Measurements from ENCODE around the gene CIB4. TPM values are rescaled to one million over a fixed set of nuclear protein-coding genes. Genes with fewer than 3 reads are reported as not detected.
A peak's percentile ranks its signal among the peaks of the same experiment; 100 is the strongest.

Gene CIB4
- total RNA-seq, 1 donor from 2014 or later: not detected

DNA sequence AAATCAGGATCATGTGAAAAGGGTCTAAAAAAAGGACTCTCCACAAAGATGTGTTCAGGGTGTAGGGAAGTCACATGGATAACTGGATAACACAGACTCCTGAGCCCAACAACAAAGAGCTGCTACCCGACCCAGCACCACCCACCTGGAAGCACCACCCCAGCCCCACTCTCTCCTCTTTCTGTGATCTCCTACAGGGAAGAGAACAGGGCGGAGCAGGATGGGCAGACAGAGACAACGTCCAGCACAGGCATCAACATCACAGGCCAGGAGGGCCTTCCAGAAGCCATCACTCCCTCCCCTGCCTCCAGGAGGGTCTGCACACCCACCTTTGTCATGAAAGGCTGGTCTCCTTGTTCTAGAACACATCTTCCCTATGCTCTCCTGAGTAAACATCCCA lies 1.3 kb upstream of the CIB4 start:
- peaks cover 48% of the 10 kb centered on the region for H3K27me3 Mint-ChIP-seq (ENCODE audit: low read depth)
- DNase-seq (ENCODE audit: low spot score): peak; percentile 50
- TF ChIP-seq, protein P1, sequence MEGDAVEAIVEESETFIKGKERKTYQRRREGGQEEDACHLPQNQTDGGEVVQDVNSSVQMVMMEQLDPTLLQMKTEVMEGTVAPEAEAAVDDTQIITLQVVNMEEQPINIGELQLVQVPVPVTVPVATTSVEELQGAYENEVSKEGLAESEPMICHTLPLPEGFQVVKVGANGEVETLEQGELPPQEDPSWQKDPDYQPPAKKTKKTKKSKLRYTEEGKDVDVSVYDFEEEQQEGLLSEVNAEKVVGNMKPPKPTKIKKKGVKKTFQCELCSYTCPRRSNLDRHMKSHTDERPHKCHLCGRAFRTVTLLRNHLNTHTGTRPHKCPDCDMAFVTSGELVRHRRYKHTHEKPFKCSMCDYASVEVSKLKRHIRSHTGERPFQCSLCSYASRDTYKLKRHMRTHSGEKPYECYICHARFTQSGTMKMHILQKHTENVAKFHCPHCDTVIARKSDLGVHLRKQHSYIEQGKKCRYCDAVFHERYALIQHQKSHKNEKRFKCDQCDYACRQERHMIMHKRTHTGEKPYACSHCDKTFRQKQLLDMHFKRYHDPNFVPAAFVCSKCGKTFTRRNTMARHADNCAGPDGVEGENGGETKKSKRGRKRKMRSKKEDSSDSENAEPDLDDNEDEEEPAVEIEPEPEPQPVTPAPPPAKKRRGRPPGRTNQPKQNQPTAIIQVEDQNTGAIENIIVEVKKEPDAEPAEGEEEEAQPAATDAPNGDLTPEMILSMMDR (IDR thresholded peaks at IDR 0.05): no peak
- no peaks in the 10 kb centered on the region for H3K36me3 Mint-ChIP-seq (ENCODE audit: low read depth)
- no peak overlapping the region for H3K27ac Mint-ChIP-seq (ENCODE audit: unreplicated experiment)
- no peaks in the 10 kb centered on the region for H3K9me3 Mint-ChIP-seq (ENCODE audit: low read depth)
- H3K4me3 Mint-ChIP-seq (ENCODE audit: unreplicated experiment): no peak overlapping the region
- H3K4me1 Mint-ChIP-seq (ENCODE audit: low read depth): peaks cover 13% of the 10 kb centered on the region

DNA sequence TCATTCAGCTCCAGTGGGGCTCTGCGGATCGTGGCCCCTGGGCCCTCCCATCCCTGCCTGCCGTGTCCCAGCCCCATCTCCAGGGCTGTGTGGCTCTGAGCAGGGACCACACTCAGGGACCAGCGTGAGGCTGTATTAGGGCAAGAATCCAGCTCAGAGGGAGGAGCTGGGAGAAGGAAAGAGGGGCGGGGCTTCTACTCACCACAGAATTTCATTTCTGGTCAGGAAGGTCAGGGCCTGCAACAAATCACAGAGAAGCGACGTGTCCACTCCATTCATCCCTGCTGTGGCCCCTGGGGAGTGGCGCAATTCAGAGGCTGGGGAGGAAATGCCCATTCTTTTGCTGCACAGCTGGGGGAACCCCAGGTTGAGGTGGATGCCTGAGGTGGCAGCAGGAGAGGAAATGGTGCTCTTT lies 828 bp downstream of the CIB4 start:
- H3K27ac Mint-ChIP-seq (ENCODE audit: unreplicated experiment): no peak overlapping the region
- DNase-seq (ENCODE audit: low spot score): peak; percentile 55
- peaks cover 34% of the 10 kb centered on the region for H3K27me3 Mint-ChIP-seq (ENCODE audit: low read depth)
- no peaks in the 10 kb centered on the region for H3K36me3 Mint-ChIP-seq (ENCODE audit: low read depth)
- H3K4me3 Mint-ChIP-seq (ENCODE audit: unreplicated experiment): no peak overlapping the region
- peaks cover 5% of the 10 kb centered on the region for H3K4me1 Mint-ChIP-seq (ENCODE audit: low read depth)
- TF ChIP-seq, protein P1 (IDR thresholded peaks at IDR 0.05): no peak
- no peaks in the 10 kb centered on the region for H3K9me3 Mint-ChIP-seq (ENCODE audit: low read depth)

DNA sequence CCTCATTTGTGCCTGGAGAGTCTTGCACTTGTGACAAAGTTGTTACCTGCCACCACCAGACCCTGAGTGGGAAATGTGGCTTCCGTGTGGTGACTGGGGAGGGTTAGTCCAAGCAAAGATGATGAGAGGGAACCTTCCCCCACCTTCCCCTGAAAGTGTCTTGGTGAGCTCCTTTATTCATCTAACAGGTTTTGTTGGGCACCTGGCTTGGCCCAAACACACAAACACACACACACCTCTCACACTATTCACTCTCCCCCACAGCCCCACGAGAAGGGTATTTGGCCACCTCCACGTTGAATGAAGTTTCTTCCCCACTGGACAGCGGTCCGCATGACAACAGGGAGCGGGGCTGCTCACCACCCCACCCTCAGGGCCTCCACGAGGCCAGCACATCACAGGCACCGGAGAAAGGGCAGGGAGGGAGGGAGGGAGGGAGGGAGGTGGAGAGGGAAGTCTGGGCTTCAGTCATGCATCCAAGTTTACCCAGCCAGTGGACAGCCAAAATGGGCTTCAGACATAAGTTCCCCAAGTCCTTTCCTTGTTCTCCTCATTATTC lies 1.4 kb downstream of the CIB4 start:
- peak; percentile 49 for DNase-seq (ENCODE audit: low spot score)
- Mint-ChIP-seq H3K36me3 (ENCODE audit: low read depth) (no peaks in the 10 kb centered on the region), H3K27me3 (ENCODE audit: low read depth) (peaks cover 29% of the 10 kb centered on the region), H3K27ac (ENCODE audit: unreplicated experiment) (no peak overlapping the region), H3K4me1 (ENCODE audit: low read depth) (peaks cover 5% of the 10 kb centered on the region), H3K4me3 (ENCODE audit: unreplicated experiment) (no peak overlapping the region), H3K9me3 (ENCODE audit: low read depth) (no peaks in the 10 kb centered on the region)
- TF ChIP-seq, protein P1 (IDR thresholded peaks at IDR 0.05): no peak

- H3K36me3 Mint-ChIP-seq (ENCODE audit: low read depth): no peaks in the 10 kb centered on the region
- H3K27ac Mint-ChIP-seq (ENCODE audit: unreplicated experiment): no peak overlapping the region
- H3K4me1 Mint-ChIP-seq (ENCODE audit: low read depth): peaks cover 5% of the 10 kb centered on the region
- H3K9me3 Mint-ChIP-seq (ENCODE audit: low read depth): no peaks in the 10 kb centered on the region
- DNase-seq (ENCODE audit: low spot score): peak; percentile 52
- H3K4me3 Mint-ChIP-seq (ENCODE audit: unreplicated experiment): no peak overlapping the region
- TF ChIP-seq, protein P1 (IDR thresholded peaks at IDR 0.05): no peak
- peaks cover 20% of the 10 kb centered on the region for H3K27me3 Mint-ChIP-seq (ENCODE audit: low read depth)
These were observed 3.3 kb downstream of the CIB4 start for GRCh38 chr2:26637811-26638310.

DNA sequence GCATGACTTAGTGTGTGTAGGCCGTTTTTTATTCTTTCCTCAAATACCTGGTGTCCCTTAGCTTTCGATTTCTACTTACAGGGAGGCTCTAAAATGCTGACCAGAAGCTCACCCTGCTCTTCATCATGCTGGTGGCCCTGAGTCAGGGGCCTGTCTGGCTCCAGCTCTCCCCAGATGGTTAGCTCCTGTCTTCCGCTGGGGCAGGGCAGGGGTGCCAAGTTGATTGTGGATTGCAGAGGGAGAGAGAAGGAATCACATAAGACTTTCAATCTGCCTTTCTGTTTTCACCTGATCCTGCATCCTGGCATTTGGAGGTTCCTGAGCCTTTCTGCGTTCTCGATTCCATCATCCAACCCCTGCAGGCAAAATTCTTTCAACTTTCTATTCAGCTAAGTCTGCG lies 4.2 kb downstream of the CIB4 start:
- TF ChIP-seq, protein P1 (IDR thresholded peaks at IDR 0.05): no peak
- Mint-ChIP-seq H3K36me3 (ENCODE audit: low read depth) (peaks cover 2% of the 10 kb centered on the region), H3K4me3 (ENCODE audit: unreplicated experiment) (no peak overlapping the region), H3K4me1 (ENCODE audit: low read depth) (peaks cover 5% of the 10 kb centered on the region), H3K9me3 (ENCODE audit: low read depth) (no peaks in the 10 kb centered on the region), H3K27ac (ENCODE audit: unreplicated experiment) (no peak overlapping the region), H3K27me3 (ENCODE audit: low read depth) (peaks cover 17% of the 10 kb centered on the region)
- DNase-seq (ENCODE audit: low spot score): peak; percentile 40
